Testis (tissue), 2 donors: Measurements from ENCODE around the gene GHRH.

Experiments used
- CTCF ChIP-seq, 3 experiments: fragments of 450-650 bp in 2 of 3; fragments of 200-600 bp in 1 of 3; sonication (generic) in 1 of 3; IDR thresholded peaks; one replicate each; pipeline ENCODE4 v1.5.1; 2016 to 2019; ENCODE audit warnings: antibody characterized with exemption in 3 of 3, mild to moderate bottlenecking in 2 of 3, moderate library complexity in 1 of 3
- POLR2A ChIP-seq: fragments of 450-650 bp; IDR thresholded peaks from one replicate; pipeline ENCODE4 v1.6.1; 2017; ENCODE audit warnings: antibody characterized with exemption, mild to moderate bottlenecking, moderate library complexity

- TF ChIP-seq CTCF (IDR thresholded peaks at IDR 0.05), result no peak
- TF ChIP-seq POLR2A, result no peak
These were observed 22.0 kb upstream of the GHRH start for GRCh38 chr20:37283530-37284195.
